ENCODE measurements around the gene PHF10.

Gene PHF10

DNA sequence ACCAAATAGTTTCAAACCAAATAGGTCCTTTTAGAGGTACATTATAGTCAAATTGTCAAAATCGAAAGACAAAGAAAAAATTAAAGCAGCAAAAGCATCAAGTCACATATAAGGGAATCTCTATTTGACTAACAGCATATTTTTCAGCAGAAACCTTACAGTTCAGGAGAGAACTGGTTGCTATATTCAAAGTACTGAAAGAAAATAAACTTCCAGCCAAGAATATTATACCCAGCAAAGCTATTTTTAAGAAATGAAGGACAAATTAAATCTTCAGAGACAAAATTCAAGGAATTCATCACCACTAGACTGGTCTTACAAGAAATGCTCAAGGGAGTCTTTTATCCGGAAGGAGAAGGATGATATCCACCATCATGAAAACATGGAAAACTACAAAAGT, 38.4 kb downstream of the PHF10 start:
- intact Hi-C loops (cut with DNase I): no loop called here
- DNase-seq: no peak

DNA sequence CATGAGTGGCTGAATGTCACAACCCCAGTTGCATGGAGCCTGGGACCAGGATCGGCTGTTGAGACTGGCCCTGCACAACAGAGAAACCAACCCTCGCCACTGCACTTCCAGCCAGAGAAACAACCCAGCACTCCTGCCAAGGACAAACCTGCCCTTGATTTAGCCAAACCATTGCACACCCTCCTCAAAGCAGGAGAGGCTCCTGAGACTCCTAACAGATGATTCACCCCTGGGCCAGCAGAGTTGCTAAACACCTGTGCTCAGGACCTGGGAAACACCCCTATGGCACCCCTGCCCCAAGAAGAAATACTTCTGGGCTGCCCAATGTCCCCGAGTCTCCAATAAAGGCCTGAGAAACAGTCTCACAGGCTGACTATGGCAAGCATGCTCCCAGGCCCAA, 40.2 kb downstream of the PHF10 start:
- intact Hi-C loops (cut with DNase I): no loop called here
- no peak for DNase-seq

DNA sequence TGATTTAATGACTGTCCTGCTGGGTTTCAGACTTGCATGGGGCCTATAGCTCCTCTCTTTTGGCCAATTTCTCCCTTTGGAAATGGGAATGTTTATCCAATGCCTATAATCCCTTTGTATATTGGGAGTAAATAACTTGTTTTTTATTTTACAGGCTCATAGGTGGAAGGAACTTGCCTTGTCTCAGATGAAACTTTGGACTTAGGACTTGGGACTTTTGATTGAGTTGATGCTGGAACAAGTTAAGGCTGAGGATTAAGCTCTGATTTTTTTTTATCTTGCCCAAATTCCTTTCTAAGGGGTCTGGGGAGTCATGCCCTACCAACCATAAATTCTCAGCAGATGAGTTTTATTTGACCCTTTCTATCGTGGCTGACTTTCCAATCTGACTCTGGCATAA, 46.0 kb downstream of the PHF10 start:
- intact Hi-C loops (cut with DNase I): no loop called here
- DNase-seq: no peak

DNA sequence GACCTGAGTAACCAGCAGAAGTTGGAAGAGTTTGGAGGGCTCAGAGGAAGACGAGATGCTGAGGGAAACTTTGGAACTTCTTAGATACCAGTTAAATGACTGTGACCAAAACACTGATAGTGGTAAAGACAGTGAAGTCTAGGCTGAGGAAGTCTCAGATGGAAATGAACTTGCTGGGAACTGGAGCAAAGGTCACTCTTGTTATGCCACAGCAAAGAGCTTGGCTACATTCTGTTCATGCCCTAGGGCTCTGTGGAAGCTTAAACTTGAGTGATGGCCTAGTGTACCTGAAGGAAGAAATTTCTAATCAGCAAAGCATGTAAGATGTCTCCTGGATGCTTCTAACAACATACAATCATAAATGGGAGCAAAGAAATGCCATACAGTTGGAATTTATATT, 47.2 kb downstream of the PHF10 start:
- intact Hi-C loops (cut with DNase I): no loop called here
- no peak for DNase-seq

DNA sequence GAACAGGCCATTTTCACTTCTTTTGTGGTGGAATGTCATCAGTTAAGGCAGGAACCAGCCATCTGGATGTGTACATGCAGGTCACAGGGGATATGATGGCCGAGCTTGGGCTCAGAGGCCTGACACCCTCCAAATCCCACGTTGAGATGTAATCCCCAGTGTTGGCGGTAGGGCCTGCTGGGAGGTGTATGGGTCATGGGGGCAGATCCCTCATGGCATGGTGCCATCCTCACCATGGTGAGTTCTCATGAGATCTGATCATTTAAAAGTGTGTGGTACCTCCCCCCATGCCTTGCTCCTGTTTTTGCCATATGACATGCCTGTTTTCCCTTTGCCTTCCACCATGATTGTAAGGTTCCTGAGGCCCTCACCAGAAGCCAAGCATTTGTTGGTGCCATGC, 49.3 kb downstream of the PHF10 start:
- intact Hi-C loops (cut with DNase I): no loop called here
- no peak for DNase-seq

DNA sequence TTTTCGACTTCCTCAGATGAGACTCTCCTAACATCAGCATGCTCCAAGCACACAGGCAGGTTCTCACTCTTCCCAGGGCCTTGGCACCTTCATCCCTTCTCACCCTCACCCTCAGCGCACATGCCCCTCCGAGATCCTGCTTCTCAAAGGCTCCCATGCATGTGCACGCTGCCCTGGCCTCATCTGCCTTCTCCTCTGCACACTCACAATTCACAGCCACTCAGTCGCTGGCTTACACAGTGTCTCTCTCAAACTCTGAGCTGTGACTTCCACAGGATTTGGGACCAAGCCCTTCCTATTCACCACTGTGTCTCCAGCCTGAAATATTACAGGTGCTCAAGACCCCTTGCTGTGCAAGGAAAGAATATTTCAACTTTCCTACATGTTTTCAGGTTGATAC, 52.7 kb downstream of the PHF10 start:
- no peak for DNase-seq
- intact Hi-C loops (cut with DNase I): no loop called here

DNA sequence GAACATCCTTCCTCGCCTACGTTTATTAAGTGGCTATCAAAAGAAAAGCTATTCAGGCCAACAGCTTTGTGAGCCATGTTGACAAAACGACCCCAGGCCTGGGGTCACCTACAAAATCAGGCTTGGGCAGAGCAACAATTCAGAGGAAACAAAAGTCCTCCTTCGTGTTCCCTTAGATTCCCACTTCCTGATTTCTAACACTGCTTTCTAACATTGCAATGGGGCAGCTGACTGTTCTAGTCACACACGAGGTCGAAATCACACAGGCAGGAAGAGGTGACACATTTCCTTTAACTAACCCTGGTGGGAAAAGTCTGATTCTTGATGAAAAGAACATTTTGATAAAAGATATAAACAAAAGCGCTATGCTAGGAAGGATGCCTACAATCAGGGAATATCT, 54.4 kb downstream of the PHF10 start:
- intact Hi-C loops (cut with DNase I): no loop called here
- DNase-seq: no peak

DNA sequence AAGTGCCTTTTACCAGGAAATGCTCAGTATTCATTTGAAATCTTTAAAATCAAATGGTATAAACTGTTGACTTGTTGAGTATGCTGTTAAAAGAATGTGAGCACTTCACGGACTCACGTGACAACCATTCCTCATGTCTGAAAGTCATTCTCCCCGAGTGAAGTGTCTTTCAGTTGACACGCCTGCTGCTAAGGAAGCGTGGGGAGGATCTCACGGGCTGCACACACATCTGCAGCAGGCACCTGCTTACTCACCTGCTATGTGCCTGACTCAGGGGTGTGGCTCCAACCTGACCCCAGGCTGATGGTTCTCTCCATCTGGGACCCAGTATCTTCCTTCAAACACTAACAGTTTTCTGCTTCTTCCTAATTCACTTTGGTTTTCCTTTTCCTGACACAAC, 55.2 kb downstream of the PHF10 start:
- intact Hi-C loops (cut with DNase I): no loop called here
- DNase-seq: no peak

DNA sequence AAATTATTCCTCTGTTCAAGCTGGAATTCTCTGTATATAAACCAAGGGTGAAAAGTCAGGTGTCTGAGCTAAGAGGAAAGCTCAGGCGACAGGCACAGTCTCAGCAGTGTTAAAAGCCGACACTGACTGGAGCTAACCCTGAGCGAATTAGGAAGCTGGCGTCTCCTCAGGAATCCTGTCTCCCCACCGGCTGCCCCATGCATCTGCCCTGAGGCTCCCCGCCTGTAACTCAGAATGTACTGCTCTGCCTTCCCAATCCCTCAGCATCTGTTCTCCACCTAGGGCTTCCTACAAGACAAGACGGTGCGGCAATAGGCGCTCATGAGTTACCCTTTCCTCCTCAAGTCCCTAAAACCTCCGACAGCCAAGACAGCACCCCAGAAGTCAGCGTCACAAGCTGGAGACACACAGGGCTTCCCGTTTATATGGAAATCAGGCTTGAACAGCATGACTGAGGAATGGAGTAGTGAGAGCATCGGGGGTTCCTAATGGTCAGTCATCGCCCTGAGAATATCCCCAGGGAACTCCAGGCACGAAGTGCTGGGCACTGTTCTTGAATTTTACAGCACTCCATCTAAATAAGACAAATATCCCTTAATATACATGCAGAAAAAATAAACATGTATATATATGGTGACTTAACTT, 56.0 kb downstream of the PHF10 start:
- DNase-seq: no peak
- intact Hi-C loops (cut with DNase I): no loop called here

DNA sequence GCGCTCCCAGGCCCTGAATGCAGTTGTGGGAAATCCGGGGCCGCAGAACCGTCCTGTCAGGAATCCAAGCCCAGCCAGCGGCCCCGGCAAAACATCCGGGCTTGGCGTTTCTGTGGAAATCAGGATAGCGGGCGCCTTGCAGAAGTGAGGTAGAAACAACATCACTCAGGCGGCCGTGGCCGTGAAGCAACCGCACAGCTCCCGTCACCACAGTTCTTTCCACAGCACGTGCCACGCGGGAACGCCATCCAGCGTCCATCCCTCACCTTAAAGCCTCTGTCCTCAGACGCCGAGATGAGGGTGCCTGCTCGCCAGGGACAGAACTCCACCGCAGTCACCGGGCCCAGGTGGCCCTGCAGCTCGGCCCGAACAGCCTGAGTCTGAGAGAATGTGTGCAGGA, 56.6 kb downstream of the PHF10 start:
- DNase-seq: no peak
- intact Hi-C loops (cut with DNase I): no loop called here

DNA sequence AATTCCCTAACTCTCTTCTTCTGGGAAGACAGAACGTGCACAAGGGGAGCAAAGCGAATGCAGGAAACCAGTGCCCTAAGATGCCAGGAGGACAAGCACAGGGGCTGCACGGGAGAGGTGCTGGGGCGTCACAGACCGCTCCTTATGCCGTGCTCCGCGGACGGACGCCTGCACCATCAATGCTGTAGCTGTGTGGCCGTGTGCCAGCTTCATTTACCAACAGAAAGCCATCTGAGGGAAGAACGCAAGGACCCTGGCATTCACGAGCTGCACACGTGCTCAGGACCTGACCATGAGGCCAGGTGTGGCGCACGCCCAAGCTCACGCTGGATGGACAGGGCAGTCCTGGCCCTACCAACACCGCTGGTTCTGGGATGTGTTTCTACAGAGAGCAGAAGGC, 57.9 kb downstream of the PHF10 start:
- intact Hi-C loops (cut with DNase I): no loop called here
- DNase-seq: no peak

DNA sequence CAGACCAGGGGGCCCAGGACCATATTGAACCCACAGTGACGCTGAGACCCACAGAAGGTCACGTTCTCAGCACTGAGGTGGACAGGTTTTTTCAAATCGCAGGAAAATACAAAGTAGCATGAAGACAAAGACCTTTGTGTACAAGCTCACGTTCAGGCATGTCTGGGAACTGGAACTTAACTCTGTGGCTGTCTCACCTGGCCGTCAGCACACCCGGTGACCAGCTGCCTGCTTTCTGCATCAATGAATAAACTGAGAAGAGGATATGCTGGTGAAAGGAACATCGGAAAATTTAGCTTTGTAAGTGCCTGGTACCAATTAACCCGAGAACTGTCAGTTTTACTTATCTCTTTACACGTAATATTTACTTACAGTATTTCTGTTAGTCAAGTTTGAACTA, 59.0 kb downstream of the PHF10 start:
- DNase-seq: no peak
- intact Hi-C loops (cut with DNase I): no loop called here

DNA sequence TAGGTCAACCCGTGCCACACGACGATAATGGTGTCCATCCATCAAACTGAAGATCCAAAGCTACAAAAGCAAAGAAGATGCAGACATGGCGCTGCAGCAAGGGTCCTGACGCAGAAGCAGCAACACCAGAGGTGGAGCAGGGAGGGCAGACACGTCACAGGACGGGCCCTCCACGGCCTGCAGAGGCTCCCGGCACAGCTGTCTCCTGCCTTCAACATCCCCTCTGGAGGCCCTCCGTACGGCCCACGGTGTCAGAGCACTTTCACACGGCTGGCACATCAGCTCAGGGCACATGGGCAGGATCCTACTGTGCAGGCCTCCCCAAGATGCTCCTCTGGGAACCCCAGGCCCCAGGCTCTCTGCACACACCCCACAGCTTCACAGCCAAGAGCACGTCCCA, 60.1 kb downstream of the PHF10 start:
- DNase-seq: no peak
- intact Hi-C loops (cut with DNase I): no loop called here

DNA sequence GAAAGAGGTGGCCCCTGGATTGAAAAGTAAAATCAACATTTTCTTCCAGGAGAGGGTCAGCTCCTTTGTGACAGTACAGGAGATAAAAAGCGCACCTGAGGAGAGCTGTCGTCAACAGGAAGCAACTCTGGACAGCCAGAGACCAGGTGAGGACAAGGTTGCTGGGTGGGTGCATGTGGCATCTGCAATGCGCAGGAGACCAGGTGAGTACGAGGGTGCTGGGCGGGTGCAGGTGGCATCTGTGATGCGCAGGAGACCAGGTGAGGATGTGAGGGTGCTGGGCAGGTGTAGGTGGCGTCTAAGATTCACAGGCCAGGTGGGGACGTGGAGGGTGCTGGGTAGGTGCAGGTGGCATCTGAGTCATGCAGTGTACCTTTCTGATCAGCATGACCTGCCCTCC, 60.8 kb downstream of the PHF10 start:
- DNase-seq: peak in 1 of 10 donors; percentile 57
- intact Hi-C loops (cut with DNase I): no loop called here

DNA sequence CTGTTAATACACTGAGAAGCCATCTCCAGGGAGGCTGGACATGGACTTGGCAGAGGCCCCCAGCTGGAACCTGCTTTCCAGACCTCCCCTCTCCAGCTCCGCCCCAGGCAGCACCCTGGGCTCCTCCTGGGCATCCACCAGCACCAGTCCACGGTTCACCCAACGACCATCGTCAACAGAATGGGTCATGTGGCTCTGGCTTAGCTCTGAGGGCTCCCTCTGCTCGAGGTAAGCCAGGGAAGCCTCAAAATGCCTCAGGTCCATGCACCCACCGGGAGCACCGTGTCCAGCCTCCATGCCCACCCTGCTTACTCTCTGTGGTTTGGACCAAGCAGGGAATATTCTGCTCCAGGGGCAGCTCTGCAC, 62.9 kb downstream of the PHF10 start:
- intact Hi-C loops (cut with DNase I): no loop called here
- no peak for DNase-seq

DNA sequence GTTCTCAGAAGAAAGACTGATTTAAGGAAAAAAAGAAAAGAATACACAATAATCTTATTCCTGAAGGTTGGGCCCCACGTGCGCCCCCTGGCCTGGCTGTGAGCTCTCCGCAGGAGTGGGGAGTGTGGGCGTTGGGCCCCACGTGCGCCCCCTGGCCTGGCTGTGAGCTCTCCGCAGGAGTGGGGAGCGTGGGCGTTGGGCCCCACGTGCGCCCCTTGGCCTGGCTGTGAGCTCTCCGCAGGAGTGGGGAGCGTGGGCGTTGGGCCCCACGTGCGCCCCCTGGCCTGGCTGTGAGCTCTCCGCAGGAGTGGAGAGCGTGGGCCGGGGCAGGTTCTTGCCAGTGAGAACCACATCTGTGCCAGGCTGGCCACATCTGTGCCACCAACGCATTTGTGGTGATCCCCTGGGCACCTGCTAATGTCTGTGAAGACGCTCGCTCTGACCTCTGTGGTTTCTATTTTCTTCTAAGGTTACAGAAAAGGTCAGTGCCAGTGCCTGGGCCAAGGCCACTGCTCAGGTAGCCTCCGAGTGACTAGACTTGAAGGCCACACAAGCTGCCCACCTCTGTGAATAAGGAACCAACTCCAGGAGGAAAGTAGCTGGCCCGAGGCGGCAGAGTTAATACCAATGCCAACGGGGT, 63.4 kb downstream of the PHF10 start:
- intact Hi-C loops (cut with DNase I): no loop called here
- peak in 1 of 10 donors; percentile 86 for DNase-seq

DNA sequence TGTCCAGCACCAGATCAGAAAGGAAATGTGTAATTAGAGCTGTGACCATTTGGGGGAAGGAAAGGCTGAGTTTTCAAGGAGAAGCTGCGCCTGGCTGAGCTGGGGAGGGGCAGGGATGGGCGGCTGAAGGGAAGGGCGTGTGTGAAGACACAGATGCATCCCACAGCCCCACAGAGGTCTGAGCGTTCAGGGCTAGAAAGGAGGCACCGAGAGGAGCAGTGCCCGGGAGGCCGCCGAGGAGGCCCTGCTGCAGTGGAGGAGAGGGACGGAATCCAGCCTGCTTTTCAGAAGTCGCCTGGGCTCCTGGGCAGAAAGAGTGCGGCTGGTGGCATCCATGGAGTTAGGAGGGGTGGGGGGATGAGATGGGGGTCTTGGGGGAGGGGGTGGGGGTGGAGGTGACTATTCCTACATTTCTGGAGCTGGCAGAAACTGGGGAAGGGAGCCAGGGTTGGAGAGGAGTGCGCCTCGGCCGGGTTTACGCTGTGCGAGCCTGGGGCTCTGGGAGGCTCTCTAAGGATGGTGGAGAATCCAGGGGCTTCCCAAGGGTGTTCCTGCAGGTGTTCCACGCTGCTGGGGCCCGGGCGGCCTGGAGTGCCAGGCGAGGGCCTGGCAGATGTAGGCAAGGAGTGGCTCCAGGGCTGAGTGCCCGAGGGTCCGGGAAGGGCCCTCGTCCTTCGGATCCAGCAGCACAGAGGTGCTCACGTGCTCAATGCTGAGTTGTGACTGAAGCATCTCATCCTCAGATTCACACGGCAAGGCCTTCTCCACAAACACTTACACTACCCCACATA, 64.3 kb downstream of the PHF10 start:
- DNase-seq: no peak
- intact Hi-C loops (cut with DNase I): loop anchor here (10.0 kb wide), 1 partner anchor 765 kb away; no protein-coding TSS in a partner anchor

DNA sequence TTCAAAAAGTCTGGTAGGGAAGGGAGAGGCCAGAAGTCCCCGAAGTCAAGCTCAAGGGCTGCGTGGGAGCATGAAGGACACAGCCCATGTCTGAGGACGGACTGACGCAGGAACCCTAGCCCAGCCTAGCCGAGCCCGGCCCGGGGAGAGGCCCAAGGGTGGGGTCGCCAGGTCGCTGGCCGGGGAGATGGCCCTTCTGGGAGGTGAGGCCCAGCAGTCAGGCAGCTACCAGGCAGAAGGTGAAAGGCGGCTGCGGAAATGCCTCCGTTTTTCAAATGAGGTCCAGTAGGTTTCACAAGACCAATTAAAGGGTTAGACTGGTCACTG, 67.1 kb downstream of the PHF10 start:
- intact Hi-C loops (cut with DNase I): loop anchor here (10.0 kb wide), 1 partner anchor 762 kb away; no protein-coding TSS in a partner anchor
- DNase-seq: no peak

DNA sequence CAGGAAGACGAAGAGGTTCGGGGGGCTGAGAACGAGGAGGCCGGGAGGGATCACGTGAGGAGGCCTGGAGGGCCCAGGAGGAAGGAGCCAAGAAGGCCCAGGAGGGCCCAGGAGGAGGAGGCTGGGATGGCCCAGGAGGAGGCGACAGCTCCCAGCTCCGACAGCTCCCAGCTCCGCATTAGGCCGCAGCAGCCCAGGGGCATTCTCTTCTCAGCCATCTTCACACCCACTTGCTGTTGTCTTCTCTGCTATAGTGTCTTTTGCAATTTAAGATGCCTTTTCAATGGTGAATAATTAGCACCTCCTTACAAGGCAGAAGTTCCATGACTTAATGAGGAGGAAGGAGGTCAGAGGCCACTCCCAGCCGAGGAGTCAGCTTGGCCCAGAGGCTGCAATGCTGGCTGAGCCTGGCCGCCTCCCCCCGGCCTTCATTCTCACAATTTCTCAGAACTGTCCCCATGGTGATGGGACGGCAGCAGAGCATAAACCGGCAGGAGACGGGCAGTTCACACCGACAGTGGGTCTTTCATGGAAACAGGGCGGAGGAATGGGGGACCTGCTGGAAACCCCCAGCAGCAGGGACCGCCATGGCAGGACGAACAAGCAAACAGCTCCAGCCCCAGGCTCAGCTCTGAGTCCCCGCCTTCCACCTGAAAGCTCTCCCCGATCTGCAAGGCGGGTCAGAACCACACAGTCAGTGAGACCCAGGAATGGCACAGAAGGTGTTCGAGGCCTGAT, 67.6 kb downstream of the PHF10 start:
- intact Hi-C loops (cut with DNase I): loop anchor here (10.0 kb wide), 1 partner anchor 762 kb away; no protein-coding TSS in a partner anchor
- peak in 1 of 10 donors; percentile 78 for DNase-seq

DNA sequence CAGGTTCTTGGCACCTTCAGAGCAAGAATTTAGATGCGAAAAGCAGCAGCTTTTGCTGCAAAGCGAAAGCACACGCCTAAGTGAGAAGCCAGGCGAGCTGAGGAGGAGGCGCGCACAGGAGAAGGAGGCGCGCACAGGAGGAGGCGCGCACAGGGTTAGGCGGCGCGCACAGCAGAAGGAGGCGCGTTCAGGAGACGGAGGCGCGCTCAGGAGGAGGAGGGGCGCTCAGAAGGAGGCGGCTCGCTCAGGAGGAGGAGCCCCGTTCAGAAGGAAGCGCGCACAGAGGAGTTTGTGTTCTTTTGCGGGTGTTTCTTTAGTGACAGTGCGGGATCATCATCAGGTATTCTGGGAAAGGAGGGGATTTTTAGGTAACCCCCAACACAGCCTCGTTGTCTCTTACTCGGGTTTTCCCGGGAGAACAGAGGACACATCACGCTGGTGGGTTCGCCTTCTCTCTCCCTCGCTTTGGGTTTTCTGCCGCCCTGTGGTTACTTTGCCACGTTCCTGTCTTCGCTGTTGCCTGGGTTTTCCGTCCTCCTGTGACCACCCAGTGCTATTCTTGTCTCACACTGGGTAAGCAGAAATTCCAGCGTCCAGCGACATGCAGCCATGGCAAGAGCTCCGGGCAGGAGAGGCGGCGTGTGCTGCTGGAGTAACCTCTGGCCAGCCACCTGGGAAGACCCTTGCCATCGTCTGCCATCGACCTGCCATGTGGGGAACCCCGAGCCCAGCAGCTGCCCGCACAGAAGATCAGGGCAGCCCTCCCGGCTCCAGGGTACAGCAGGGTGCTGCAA, 69.5 kb downstream of the PHF10 start:
- intact Hi-C loops (cut with DNase I): loop anchor here (10.0 kb wide), 1 partner anchor 760 kb away; no protein-coding TSS in a partner anchor
- peak; percentile 48 to 96 (median 60) for DNase-seq

Data from posterior cingulate gyrus (tissue), 11 donors.